Measurements from ENCODE around the gene SHC3.

Gene SHC3

DNA sequence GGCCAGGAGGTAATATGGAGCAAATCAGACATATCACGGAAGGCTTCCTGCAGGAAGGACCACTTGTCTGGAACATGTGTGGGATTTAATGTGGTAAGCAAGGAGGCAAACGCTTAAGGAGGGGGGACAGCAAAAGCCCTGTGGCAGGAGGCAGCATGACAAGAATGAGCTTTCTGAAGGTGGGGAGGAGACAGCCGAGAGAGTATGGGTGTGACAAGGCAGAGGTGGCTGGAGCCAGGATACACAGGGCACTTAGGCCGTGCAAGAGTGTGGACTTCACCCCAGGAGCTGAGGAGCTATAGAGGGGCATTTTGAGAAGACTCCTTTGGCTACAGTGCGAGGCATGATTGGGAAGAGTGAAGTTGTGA is 201.7 kb downstream of the SHC3 start:
- DNase-seq, result no peak

DNA sequence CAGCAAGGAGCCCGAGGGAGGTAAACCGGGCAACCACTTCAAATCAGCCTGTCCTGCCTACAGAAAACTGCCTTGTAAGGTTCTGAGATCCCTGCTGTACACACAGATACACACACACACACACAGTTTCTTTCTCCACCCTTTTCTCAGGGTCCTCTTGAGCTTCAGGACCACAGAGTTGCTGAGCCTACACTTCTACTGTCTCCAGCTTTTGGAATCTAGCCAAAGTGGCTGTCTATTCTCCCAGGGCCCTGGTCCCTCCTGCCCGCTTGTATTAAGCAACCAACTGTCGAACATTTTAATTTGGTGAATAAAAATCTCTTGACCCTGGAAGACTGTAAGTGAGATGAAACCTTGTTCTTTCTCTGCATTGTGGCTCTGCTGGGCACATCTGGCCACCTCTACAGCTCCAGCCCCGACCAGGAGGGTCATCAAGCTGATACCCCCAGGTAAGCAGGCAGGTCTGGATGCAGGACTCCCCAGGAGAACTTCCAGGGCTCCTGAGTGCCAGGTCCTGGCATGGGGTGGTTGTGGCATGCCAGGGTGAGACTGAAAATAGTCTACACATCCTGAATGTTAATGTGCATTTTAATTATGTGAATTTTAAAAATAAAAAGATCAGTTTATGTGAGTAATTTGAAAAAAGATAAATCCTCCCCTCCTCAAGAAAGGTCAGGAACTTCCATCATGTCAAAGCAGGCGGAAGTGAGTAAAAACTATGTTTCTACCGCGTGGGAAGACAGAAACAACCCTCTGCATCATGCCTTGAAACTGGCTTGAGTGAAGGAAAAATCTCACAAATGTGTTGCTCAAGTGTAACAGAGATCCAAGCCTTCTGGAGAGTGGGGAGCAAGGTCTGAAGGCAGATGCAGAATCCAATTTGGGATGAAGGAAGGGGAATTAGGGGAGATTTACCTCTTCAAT is 202.4 kb downstream of the SHC3 start:
- DNase-seq, result no peak

GRCh38 chr9:88974641-88975040 is 204.0 kb downstream of the SHC3 start:
- DNase-seq, result no peak

GRCh38 chr9:88973281-88974045 is 205.2 kb downstream of the SHC3 start:
- no peak for DNase-seq

DNA sequence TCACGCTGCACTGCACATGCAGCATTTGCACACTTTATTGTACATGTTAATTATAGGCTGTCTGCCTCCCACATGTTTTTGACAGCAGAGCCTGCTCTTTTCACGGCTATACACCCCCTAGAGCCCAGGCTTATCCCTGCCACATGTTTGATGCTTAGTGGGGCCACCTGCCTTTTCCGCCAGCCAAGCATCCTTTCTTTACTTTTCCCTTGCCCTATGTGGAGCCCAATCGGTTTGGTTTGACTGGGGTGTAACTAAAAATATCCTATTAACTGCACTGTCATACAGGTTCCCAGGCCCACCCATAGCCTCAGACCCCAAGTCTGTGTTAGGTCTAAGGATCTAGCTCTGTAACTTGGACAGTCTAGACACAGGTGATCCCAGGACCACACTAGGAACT is 206.2 kb downstream of the SHC3 start:
- DNase-seq, result no peak

DNA sequence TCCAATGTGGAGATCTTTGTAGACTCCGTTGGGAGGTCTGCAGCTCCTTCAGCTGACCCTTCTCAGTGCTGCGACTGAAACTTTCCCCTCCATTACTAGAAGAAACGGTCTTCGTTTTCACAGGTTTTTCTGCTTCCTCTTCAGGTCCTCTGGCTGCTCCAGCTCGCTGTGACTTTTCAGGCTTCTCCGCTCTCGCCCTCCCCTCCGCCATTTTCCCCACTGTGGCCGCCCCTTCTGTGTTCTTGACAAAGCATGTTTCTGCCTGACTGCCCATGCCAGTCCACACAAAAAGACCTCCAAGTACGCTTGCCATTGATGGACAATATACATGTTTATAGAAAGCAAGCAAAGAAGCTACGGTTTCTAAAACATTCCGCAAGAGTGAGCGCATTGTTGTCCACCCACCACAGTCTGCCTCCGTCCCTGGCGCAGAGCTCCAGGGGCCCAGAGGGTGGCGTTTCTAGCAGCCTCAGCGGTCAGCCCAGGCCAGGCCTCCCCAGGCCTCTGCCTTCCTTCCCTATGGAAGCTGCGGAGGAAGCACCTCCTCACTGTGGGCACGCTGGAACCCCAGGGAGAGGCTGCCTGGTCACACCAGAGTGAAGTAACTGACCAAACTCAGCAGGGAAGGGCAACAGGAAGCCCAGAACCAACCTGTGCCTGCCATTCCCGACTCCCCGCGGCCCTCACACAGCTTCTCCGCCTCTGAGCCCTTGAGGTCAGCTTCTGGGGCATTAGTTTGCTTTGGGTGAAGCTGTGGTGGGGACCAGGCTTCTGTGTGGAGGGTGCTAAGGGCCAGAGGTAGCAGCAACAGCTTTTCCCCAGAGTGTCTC is 207.3 kb downstream of the SHC3 start:
- no peak for DNase-seq

DNA sequence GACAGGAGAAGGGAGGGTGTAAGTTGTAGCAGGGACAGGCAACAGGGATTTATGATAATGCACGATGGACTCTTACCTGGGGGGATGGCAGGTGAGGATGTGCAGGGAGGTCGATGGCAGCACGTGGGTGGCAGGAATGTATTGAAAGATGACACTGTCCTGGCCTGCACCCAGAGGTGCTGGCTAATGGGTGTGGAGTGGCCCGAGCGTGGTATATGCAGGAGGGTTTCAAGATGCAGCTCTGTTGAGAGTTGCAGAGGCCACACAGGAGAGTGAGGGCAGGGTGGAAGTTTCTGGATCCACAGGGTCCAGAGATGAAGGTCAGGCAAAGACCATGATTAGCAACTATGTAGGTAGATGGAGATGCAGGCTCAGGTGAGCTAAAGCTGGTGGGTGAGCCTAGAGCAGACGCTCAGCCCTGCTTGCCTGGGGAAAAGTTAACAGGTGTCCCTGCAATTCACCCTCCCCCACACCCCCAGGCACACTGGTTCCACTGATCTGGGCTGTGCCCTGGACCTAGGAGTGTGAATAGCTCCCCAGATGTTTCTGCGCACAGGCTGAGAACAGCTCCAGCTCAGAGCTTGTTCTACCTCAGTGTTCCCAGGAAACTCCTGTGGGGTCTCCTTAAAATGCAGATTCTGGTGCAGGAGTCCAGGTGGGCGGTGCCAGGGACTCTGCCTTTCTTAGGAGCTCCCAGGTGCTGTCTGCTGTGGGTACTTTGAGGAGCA is 208.8 kb downstream of the SHC3 start:
- no peak for DNase-seq

GRCh38 chr9:88968799-88969198 is 209.8 kb downstream of the SHC3 start:
- no peak for DNase-seq

- DNase-seq, result no peak
Observed at GRCh38 chr9:88966894-88967676, 211.5 kb downstream of the SHC3 start.

DNA sequence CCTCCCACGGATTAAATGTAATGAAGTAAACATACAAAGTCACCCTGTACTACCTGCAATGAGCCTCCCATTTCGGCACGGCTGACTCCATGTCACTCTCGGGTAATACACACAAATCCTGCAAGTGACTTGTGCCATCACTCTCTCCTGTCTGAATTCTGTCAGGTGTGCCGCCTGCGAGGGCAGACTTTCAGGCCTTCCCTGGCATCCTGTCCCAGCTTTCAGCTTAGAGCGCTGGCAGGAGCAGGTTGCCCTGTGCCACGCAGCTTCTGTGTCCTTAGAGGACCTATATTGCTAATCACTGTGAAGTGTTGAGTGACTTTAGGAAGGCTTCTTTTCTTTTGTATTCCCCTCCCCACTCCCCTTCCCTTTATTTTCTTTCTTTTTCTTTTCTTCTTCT is 213.1 kb downstream of the SHC3 start:
- DNase-seq, result no peak

- no peak for DNase-seq
Observed at GRCh38 chr9:88960632-88961031, 218.0 kb downstream of the SHC3 start.

DNA sequence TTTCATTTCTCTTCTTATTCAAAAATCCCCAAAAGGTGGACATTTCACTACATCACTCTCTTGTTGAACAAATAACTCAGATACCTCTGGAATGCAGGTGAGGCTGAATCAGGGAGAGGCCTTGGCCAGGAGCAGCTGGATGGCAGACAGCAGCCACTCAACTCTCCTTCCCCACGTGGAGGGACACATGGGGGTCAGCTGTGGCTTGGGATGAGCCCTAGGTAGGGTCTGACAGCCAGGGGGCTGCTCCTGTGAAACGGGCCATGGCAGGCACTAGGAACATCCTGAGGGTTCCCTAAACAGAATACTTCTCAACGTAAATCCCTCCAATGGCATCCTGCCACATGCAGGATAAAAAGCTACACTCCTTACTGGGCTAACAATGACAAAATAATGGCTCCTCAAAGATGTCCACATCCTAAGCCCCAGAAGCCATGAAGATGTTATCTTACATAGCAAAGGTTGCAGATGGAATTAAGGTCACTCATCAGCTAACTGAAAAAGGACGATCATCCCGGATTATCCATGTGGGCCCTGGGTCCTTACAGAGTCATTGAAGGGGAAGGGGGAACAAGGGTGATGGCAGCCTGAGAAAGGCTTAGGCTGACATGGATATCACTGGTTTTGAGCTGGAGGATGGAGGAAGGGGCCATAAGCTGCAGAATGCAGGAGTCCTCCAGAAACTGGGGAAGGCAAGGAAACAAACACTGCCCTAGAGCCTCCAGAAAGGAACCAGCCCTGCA is 218.7 kb downstream of the SHC3 start:
- no peak for DNase-seq

- no peak for DNase-seq
Observed at GRCh38 chr9:88957526-88957925, 221.1 kb downstream of the SHC3 start.
